Measurements from ENCODE around the gene CTSH.

The CTSH gene

DNA sequence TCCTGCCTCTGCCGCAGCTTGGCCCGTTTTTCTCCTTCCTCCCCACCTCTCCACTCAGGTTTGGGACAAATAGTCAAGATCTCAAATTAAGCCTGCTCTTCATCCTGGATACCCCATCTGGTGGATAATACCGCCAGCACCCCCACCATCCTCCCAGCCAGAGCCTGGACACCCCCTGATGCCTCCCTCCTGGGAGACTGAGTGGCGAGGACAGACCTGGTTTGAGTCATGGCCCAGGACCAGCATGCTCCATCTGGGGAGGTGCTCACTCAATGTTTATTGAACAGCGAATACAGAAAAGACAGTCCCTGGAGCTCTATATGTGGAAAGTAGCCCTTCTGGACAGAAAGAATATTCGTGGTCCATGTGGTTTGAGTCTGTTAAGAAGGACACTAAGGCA is 23.3 kb downstream of the CTSH start:
- no peaks in the 10 kb centered on the region for H3K27me3 ChIP-seq (replicated peaks in 2 of 5; ENCODE audit: control insufficient read depth in 4 of 5, insufficient read depth in 5 of 5, low read length in 4 of 5)
- DNase-seq: no peak
- CTCF ChIA-PET: interaction anchor here (1.0 to 2.6 kb wide), 3 partner anchors 12 to 85 kb away, joined by 3 to 11 read pairs (median 3); no protein-coding TSS in a partner anchor
- peaks cover 9 to 55% (median 39%) of the 10 kb centered on the region in 4 experiments for H3K36me3 ChIP-seq (ENCODE audit: control insufficient read depth in 4 of 4, insufficient read depth in 4 of 4, low read length in 3 of 4)
- H3K27ac ChIP-seq (ENCODE audit: insufficient read depth in 1 of 2, low read depth in 1 of 2, low read length in 2 of 2, poor library complexity in 1 of 2, severe bottlenecking in 2 of 2): no peak overlapping the region
- peaks cover 0 to 8% (median 3%) of the 10 kb centered on the region in 4 experiments for H3K4me1 ChIP-seq (ENCODE audit: control extremely low read depth in 1 of 4, control insufficient read depth in 4 of 4, insufficient read depth in 4 of 4, low read length in 3 of 4)
- POLR2A ChIA-PET: no interaction called here
- H3K9me3 ChIP-seq (ENCODE audit: control extremely low read depth in 1 of 5, control insufficient read depth in 4 of 5, insufficient read depth in 2 of 5, low read depth in 1 of 5, low read length in 4 of 5): no peaks in the 10 kb centered on the region
- 100% methylated on average over 5 of the region's 6 CpGs for WGBS (ENCODE audit: insufficient coverage)
- no peak overlapping the region for H3K4me3 ChIP-seq (ENCODE audit: control insufficient read depth in 1 of 7, extremely low read depth in 1 of 7, insufficient read depth in 4 of 7, low read depth in 2 of 7, low read length in 6 of 7)

DNA sequence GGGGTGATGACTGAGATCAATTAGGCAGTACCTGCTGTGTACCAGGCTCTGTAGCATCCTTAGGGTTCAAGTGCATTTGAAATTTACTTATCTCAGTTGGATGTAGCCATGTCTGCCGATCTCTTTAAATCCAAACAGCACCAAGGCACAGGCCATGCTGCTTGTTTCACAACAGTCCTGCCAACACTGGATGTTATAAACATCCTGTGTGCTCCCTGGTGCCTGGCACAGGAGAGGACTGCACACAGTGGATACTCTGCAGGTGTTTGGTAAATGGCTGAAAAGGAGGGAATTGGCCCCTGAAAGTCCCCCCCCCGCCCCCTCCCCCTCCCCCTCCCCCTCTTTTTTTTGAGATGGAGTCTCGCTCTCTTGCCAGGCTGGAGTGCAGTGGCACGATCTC is 27.0 kb downstream of the CTSH start:
- ChIA-PET CTCF (no interaction called here), POLR2A (no interaction called here)

DNA sequence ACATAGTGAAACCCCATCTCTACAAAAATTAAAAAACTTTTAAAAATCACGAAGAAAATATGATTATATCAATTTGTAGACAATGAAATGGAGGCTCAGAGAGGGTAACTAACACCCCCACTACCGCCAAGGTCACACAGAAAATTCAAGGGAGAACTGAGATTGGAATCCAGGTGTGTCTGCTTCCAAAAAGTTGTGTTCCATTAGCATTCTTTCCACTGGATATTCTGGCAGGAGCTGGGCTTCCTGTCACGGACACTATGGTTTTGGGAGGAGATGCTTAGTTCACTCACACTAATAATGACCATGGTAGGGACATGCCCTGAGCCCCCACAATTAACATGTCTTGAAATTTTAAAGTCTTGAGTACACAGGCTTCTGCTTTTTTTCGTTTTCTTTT is 28.8 kb downstream of the CTSH start:
- WGBS (ENCODE audit: insufficient coverage): 100% methylated on average over 2 of the region's 4 CpGs
- Histone ChIP-seq H3K4me1 (ENCODE audit: control extremely low read depth in 1 of 4, control insufficient read depth in 4 of 4, insufficient read depth in 4 of 4, low read length in 3 of 4) (peaks cover 0 to 27% (median 10%) of the 10 kb centered on the region in 4 experiments), H3K36me3 (ENCODE audit: control insufficient read depth in 4 of 4, insufficient read depth in 4 of 4, low read length in 3 of 4) (peaks cover 13 to 53% (median 28%) of the 10 kb centered on the region in 4 experiments), H3K9me3 (ENCODE audit: control extremely low read depth in 1 of 5, control insufficient read depth in 4 of 5, insufficient read depth in 2 of 5, low read depth in 1 of 5, low read length in 4 of 5) (no peaks in the 10 kb centered on the region), H3K4me3 (ENCODE audit: control insufficient read depth in 1 of 7, extremely low read depth in 1 of 7, insufficient read depth in 4 of 7, low read depth in 2 of 7, low read length in 6 of 7) (no peak overlapping the region), H3K27ac (ENCODE audit: insufficient read depth in 1 of 2, low read depth in 1 of 2, low read length in 2 of 2, poor library complexity in 1 of 2, severe bottlenecking in 2 of 2) (no peak overlapping the region), H3K27me3 (replicated peaks in 2 of 5; ENCODE audit: control insufficient read depth in 4 of 5, insufficient read depth in 5 of 5, low read length in 4 of 5) (no peaks in the 10 kb centered on the region)
- CTCF ChIA-PET: interaction anchor here (1.0 to 2.1 kb wide), 4 partner anchors 8 to 91 kb away, joined by 3 to 7 read pairs (median 4); no protein-coding TSS in a partner anchor
- no peak for DNase-seq
- POLR2A ChIA-PET: interaction anchor here (0.6 kb wide), 1 partner anchor 130 kb away, joined by 3 read pairs; no protein-coding TSS in a partner anchor

More for the DNA sequence above, 27.0 kb downstream of the CTSH start:
- no peak for DNase-seq
- Histone ChIP-seq H3K4me1 (ENCODE audit: control extremely low read depth in 1 of 4, control insufficient read depth in 4 of 4, insufficient read depth in 4 of 4, low read length in 3 of 4) (peaks cover 0 to 27% (median 10%) of the 10 kb centered on the region in 4 experiments), H3K9me3 (ENCODE audit: control extremely low read depth in 1 of 5, control insufficient read depth in 4 of 5, insufficient read depth in 2 of 5, low read depth in 1 of 5, low read length in 4 of 5) (no peaks in the 10 kb centered on the region), H3K27me3 (replicated peaks in 2 of 5; ENCODE audit: control insufficient read depth in 4 of 5, insufficient read depth in 5 of 5, low read length in 4 of 5) (no peaks in the 10 kb centered on the region), H3K36me3 (ENCODE audit: control insufficient read depth in 4 of 4, insufficient read depth in 4 of 4, low read length in 3 of 4) (peaks cover 11 to 54% (median 39%) of the 10 kb centered on the region in 4 experiments), H3K4me3 (ENCODE audit: control insufficient read depth in 1 of 7, extremely low read depth in 1 of 7, insufficient read depth in 4 of 7, low read depth in 2 of 7, low read length in 6 of 7) (no peak overlapping the region), H3K27ac (ENCODE audit: insufficient read depth in 1 of 2, low read depth in 1 of 2, low read length in 2 of 2, poor library complexity in 1 of 2, severe bottlenecking in 2 of 2) (no peak overlapping the region)
- 100% methylated on average over 1 of the region's 4 CpGs for WGBS (ENCODE audit: insufficient coverage)

DNA sequence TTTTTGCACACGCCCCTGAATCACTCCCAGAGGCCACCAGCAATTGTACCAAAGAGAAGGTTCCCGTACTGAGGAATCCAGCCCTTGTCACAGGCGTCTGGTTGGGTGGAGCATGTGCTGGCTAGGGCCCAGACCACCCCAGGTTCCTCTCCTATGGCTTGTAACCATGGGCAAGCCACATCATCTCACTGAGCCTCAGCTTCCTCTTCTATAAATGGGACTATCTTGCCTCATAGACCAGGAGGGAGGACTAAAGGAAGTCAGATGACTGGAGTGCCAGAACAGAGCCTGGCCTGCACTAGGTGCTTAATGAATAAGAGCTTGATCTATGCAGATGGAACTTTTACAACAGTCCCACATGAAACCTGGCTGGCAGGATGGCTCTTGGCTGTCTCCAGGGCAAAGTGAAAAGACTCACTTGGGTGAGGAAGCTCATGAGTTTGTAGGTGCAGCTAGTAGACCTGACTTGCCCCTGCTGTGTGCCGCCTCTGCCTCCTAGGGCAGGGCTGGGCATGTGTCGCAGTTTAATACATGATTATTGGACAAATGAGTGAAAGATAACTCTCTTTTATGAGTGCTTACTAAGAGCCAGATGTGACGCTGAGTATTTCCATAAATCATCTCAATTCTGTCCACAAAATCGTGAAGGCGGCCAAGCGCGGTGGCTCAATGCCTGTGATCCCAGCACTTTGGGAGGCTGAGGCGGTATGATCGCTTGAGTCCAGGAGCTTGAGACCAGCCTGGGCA is 29.3 kb downstream of the CTSH start:
- peak in 2 of 3 donors; percentile 36 to 39 for DNase-seq
- Histone ChIP-seq H3K36me3 (ENCODE audit: control insufficient read depth in 4 of 4, insufficient read depth in 4 of 4, low read length in 3 of 4) (peaks cover 13 to 57% (median 30%) of the 10 kb centered on the region in 4 experiments), H3K4me1 (ENCODE audit: control extremely low read depth in 1 of 4, control insufficient read depth in 4 of 4, insufficient read depth in 4 of 4, low read length in 3 of 4) (peaks cover 0 to 29% (median 10%) of the 10 kb centered on the region in 4 experiments), H3K4me3 (ENCODE audit: control insufficient read depth in 1 of 7, extremely low read depth in 1 of 7, insufficient read depth in 4 of 7, low read depth in 2 of 7, low read length in 6 of 7) (no peak overlapping the region), H3K27me3 (replicated peaks in 2 of 5; ENCODE audit: control insufficient read depth in 4 of 5, insufficient read depth in 5 of 5, low read length in 4 of 5) (no peaks in the 10 kb centered on the region), H3K27ac (ENCODE audit: insufficient read depth in 1 of 2, low read depth in 1 of 2, low read length in 2 of 2, poor library complexity in 1 of 2, severe bottlenecking in 2 of 2) (no peak overlapping the region), H3K9me3 (ENCODE audit: control extremely low read depth in 1 of 5, control insufficient read depth in 4 of 5, insufficient read depth in 2 of 5, low read depth in 1 of 5, low read length in 4 of 5) (no peaks in the 10 kb centered on the region)
- POLR2A ChIA-PET: no interaction called here
- 76% methylated on average over 6 of the region's 12 CpGs for WGBS (ENCODE audit: insufficient coverage)
- CTCF ChIA-PET: interaction anchor here (0.8 to 3.5 kb wide), 7 partner anchors 8 to 269 kb away, joined by 3 to 13 read pairs (median 5); no protein-coding TSS in a partner anchor

DNA sequence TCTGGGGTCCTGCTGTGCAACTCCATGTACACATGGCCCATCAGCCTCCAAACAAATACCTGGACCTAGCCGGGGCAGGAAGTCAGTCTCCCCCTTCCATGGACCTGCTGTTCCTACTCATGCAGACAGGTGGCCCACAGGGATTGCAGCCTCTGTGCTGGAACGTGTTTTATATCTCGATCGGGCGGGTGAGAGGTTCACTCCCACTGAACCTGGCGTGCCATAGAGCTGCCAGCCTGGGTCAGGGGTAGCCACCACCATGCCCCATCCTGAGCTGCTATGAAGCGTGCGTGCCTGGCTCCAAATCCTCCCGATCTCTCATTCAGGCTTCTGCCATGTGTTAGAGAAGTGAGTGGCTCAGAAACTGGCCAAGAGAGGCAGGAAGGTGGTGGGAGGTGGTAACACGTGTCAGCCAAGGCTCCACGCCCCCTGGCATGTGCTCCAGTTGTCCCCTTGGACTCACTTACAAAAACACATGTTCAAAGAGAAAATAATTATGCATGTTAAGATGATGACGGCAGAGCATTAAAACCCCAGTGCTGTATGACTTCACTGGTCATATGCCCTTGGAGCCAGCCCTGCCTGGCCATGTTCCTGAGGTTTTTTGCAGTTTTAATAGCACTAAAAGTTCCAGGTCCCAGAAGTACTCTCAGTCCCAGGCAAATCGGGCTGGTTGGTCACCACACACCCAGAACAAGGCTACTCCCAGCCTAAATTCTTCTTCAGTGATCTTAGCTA is 30.6 kb downstream of the CTSH start:
- Histone ChIP-seq H3K4me1 (ENCODE audit: control extremely low read depth in 1 of 4, control insufficient read depth in 4 of 4, insufficient read depth in 4 of 4, low read length in 3 of 4) (peaks cover 0 to 34% (median 10%) of the 10 kb centered on the region in 4 experiments), H3K4me3 (ENCODE audit: control insufficient read depth in 1 of 7, extremely low read depth in 1 of 7, insufficient read depth in 4 of 7, low read depth in 2 of 7, low read length in 6 of 7) (no peak overlapping the region), H3K9me3 (ENCODE audit: control extremely low read depth in 1 of 5, control insufficient read depth in 4 of 5, insufficient read depth in 2 of 5, low read depth in 1 of 5, low read length in 4 of 5) (no peaks in the 10 kb centered on the region), H3K36me3 (ENCODE audit: control insufficient read depth in 4 of 4, insufficient read depth in 4 of 4, low read length in 3 of 4) (peaks cover 15 to 61% (median 38%) of the 10 kb centered on the region in 4 experiments), H3K27ac (ENCODE audit: insufficient read depth in 1 of 2, low read depth in 1 of 2, low read length in 2 of 2, poor library complexity in 1 of 2, severe bottlenecking in 2 of 2) (no peak overlapping the region), H3K27me3 (replicated peaks in 2 of 5; ENCODE audit: control insufficient read depth in 4 of 5, insufficient read depth in 5 of 5, low read length in 4 of 5) (no peaks in the 10 kb centered on the region)
- WGBS (ENCODE audit: insufficient coverage): 94% methylated on average over 9 of the region's 13 CpGs
- POLR2A ChIA-PET: no interaction called here
- CTCF ChIA-PET: interaction anchor here (0.9 to 3.5 kb wide), 7 partner anchors 11 to 737 kb away, joined by 3 to 13 read pairs (median 9); no protein-coding TSS in a partner anchor
- DNase-seq: no peak

DNA sequence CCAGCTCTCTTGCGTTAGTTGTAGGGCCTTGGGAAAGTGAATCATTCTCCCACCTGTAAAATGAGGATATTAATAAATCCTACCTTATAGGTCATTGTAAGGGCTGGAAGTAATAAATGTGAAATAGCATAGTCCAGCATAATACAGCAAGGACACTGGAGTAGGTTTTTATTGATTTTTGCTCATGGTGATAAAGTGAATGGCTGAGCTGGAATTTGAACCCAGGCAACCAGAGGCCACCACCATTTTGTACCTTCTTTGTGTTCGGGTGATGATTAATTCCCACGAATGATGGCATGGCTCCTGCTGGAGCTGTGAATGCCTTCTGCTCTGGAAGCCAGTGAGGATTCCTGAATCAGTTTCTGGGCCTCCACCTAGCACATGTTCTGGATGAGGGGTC is 31.8 kb downstream of the CTSH start:
- 100% methylated on average over 1 of the region's 3 CpGs for WGBS (ENCODE audit: insufficient coverage)
- Histone ChIP-seq H3K4me1 (ENCODE audit: control extremely low read depth in 1 of 4, control insufficient read depth in 4 of 4, insufficient read depth in 4 of 4, low read length in 3 of 4) (peaks cover 0 to 34% (median 10%) of the 10 kb centered on the region in 4 experiments), H3K27ac (ENCODE audit: insufficient read depth in 1 of 2, low read depth in 1 of 2, low read length in 2 of 2, poor library complexity in 1 of 2, severe bottlenecking in 2 of 2) (peak overlapping the region in 1 of 2 experiments; percentile 30), H3K4me3 (ENCODE audit: control insufficient read depth in 1 of 7, extremely low read depth in 1 of 7, insufficient read depth in 4 of 7, low read depth in 2 of 7, low read length in 6 of 7) (no peak overlapping the region), H3K27me3 (replicated peaks in 2 of 5; ENCODE audit: control insufficient read depth in 4 of 5, insufficient read depth in 5 of 5, low read length in 4 of 5) (no peaks in the 10 kb centered on the region), H3K36me3 (ENCODE audit: control insufficient read depth in 4 of 4, insufficient read depth in 4 of 4, low read length in 3 of 4) (peaks cover 12 to 66% (median 35%) of the 10 kb centered on the region in 4 experiments), H3K9me3 (ENCODE audit: control extremely low read depth in 1 of 5, control insufficient read depth in 4 of 5, insufficient read depth in 2 of 5, low read depth in 1 of 5, low read length in 4 of 5) (no peaks in the 10 kb centered on the region)
- CTCF ChIA-PET: interaction anchor here (1.2 to 3.5 kb wide), 5 partner anchors 14 to 271 kb away, joined by 3 to 13 read pairs (median 11); no protein-coding TSS in a partner anchor
- POLR2A ChIA-PET: no interaction called here
- DNase-seq: no peak
